ENCODE measurements around the gene DCD.

DCD gene

DNA sequence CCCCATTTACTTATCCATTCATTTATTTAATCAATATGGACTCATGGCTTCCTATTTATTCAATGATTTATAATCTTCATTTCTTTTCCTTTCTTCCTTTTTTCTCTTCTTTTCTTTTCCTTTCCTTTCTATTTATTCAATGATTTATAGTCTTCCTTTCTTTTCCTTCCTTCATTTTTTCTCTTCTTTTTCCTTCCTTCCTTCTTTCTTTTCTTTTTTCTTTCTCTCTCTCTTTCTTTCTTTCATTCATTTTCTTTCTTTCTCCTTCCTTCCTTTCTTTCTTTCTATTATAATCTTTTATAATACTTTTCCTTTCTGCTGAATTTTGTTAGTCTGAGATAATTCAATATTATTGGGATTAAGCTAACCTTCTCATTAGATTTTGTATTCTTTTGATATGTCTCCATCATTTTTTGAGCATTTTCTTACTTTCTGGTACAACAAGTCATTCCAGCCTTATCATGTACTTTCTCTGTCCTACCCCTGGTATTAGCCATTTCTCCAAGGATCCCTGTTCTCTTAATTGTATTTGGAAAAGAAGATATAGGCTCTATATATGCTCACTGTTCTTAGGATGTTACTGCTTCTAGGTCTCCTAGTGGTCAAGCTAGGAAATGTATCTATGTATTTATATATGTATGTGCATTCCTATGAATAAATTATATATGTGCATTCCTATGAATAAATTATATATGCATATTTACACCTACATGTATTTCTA is 25.5 kb downstream of the DCD start:
- Histone ChIP-seq H3K4me2 (ENCODE audit: low read length, poor library complexity, severe bottlenecking) (no peak overlapping the region), H3K27ac (ENCODE audit: low read length, poor library complexity, severe bottlenecking) (no peak overlapping the region), H3K4ac (ENCODE audit: low read depth in 1 of 2, low read length in 2 of 2) (no peak overlapping the region), H2AK5ac (ENCODE audit: low read length, severe bottlenecking) (no peak overlapping the region), H4K8ac (ENCODE audit: low read length) (no peak overlapping the region), H3K14ac (ENCODE audit: low read length in 2 of 2) (no peak overlapping the region), H3K4me1 (ENCODE audit: control insufficient read depth, insufficient read depth, low read depth, low read length) (no peaks in the 10 kb centered on the region), H2BK120ac (ENCODE audit: low read depth, low read length) (no peak overlapping the region), H3K36me3 (ENCODE audit: control insufficient read depth in 1 of 2, insufficient read depth in 2 of 2, low read depth in 1 of 2, low read length in 2 of 2) (no peaks in the 10 kb centered on the region), H3K23ac (ENCODE audit: low read length in 2 of 2) (no peak overlapping the region), H3K79me1 (replicated peaks; ENCODE audit: low read length, poor library complexity, severe bottlenecking) (no peaks in the 10 kb centered on the region), H3K18ac (ENCODE audit: low read depth in 1 of 2, low read length in 2 of 2) (no peak overlapping the region), H3K9ac (ENCODE audit: low read length) (no peak overlapping the region), H2BK5ac (ENCODE audit: low read depth, low read length, poor library complexity, severe bottlenecking) (no peak overlapping the region), H3K9me3 (ENCODE audit: control insufficient read depth, low read length) (peaks cover 4% of the 10 kb centered on the region), H2AFZ (ENCODE audit: low read depth, low read length) (no peak overlapping the region), H3K27me3 (ENCODE audit: control insufficient read depth in 1 of 2, insufficient read depth in 1 of 2, low read length in 2 of 2) (peaks cover 7 to 59% of the 10 kb centered on the region in 2 experiments), H2BK12ac (ENCODE audit: low read length in 2 of 2) (no peak overlapping the region), H2BK15ac (ENCODE audit: low read depth, poor library complexity, severe bottlenecking) (no peak overlapping the region), H3K4me3 (ENCODE audit: insufficient read depth in 1 of 2, low read depth in 1 of 2, low read length in 2 of 2) (no peak overlapping the region), H4K91ac (ENCODE audit: low read length) (no peak overlapping the region)
- no peak for DNase-seq

DNA sequence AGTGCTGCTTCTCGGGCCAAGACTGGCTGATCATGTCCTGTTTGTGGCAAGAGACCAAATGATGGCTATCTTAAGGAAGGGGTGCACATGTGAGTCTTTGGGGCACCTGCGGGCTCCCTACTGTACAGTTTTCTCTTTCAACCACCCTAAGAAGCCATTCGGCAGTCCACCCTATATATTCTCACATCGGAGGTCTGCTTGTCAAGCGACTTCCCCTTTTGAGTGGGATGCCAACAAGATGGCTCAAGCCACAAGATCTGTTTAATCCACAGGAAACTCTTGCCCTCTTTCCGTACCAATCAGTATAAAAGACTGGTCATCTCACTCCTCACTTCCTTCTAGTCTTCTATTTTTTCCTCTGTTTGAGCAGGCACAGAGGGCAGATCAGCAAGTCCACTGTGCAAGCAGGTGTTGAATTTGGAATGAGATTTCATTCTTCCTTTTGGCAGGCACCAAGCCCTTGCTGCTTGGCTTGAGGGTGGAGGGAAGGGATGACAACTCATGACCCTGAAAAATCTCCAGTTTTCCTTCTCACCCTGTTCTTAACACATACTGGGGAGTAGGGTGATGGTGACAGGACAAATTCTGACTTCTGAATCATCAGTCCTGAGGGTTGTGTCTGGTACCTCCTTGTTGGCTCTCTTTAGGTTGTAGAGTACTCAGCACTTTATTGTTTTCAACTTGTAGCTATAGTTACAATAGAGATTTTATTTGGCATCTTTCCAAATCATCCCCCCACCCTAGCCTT is 31.1 kb downstream of the DCD start:
- H2BK12ac ChIP-seq (ENCODE audit: low read length in 2 of 2): no peak overlapping the region
- H3K18ac ChIP-seq (ENCODE audit: low read depth in 1 of 2, low read length in 2 of 2): no peak overlapping the region
- H3K36me3 ChIP-seq (ENCODE audit: control insufficient read depth in 1 of 2, insufficient read depth in 2 of 2, low read depth in 1 of 2, low read length in 2 of 2): no peaks in the 10 kb centered on the region
- H2AFZ ChIP-seq (ENCODE audit: low read depth, low read length): no peak overlapping the region
- DNase-seq: no peak
- H3K4me2 ChIP-seq (ENCODE audit: low read length, poor library complexity, severe bottlenecking): no peak overlapping the region
- H2BK15ac ChIP-seq (ENCODE audit: low read depth, poor library complexity, severe bottlenecking): no peak overlapping the region
- no peaks in the 10 kb centered on the region for H3K9me3 ChIP-seq (ENCODE audit: control insufficient read depth, low read length)
- no peaks in the 10 kb centered on the region for H3K4me1 ChIP-seq (ENCODE audit: control insufficient read depth, insufficient read depth, low read depth, low read length)
- no peak overlapping the region for H3K9ac ChIP-seq (ENCODE audit: low read length)
- 74% methylated on average over 5 of the region's 6 CpGs for WGBS
- H3K23ac ChIP-seq (ENCODE audit: low read length in 2 of 2): no peak overlapping the region
- no peaks in the 10 kb centered on the region for H3K79me1 ChIP-seq (replicated peaks; ENCODE audit: low read length, poor library complexity, severe bottlenecking)
- H2BK5ac ChIP-seq (ENCODE audit: low read depth, low read length, poor library complexity, severe bottlenecking): no peak overlapping the region
- no peak overlapping the region for H2BK120ac ChIP-seq (ENCODE audit: low read depth, low read length)
- H3K14ac ChIP-seq (ENCODE audit: low read length in 2 of 2): no peak overlapping the region
- no peak overlapping the region for H2AK5ac ChIP-seq (ENCODE audit: low read length, severe bottlenecking)
- no peak overlapping the region for H3K27ac ChIP-seq (ENCODE audit: low read length, poor library complexity, severe bottlenecking)
- H3K4me3 ChIP-seq (ENCODE audit: insufficient read depth in 1 of 2, low read depth in 1 of 2, low read length in 2 of 2): no peak overlapping the region
- no peak overlapping the region for H4K8ac ChIP-seq (ENCODE audit: low read length)
- peaks cover 16 to 70% of the 10 kb centered on the region in 2 experiments for H3K27me3 ChIP-seq (ENCODE audit: control insufficient read depth in 1 of 2, insufficient read depth in 1 of 2, low read length in 2 of 2)
- no peak overlapping the region for H4K91ac ChIP-seq (ENCODE audit: low read length)
- H3K4ac ChIP-seq (ENCODE audit: low read depth in 1 of 2, low read length in 2 of 2): no peak overlapping the region

DNA sequence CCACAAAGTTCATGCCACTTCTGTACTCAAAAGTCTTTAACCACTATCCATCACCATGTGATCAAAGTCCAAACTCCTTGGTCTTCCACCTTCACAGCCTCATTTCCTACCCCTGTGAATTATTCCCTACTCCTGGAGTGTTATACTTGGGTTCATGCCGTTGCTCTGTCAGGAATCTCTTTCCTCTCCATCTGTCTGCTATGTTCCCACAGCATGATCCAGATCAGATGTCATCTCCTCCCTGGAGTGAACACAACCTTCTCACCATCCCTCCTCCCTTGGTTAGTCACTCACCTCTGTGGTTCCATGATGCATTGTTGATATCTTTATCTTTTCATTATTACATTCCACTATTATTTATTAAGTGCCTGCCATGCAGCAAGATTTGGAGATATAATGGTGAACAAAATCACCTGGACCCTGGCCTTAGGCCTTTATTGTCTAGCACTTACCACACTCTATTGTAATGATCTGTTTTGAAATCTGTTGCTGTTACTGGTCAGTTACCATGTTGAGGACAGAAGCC is 35.9 kb downstream of the DCD start:
- no peaks in the 10 kb centered on the region for H3K9me3 ChIP-seq (ENCODE audit: control insufficient read depth, low read length)
- no peak overlapping the region for H2BK15ac ChIP-seq (ENCODE audit: low read depth, poor library complexity, severe bottlenecking)
- WGBS: 57% methylated on average over 1 of the region's 1 CpG
- no peak for DNase-seq
- H3K36me3 ChIP-seq (ENCODE audit: control insufficient read depth in 1 of 2, insufficient read depth in 2 of 2, low read depth in 1 of 2, low read length in 2 of 2): no peaks in the 10 kb centered on the region
- H3K9ac ChIP-seq (ENCODE audit: low read length): no peak overlapping the region
- no peak overlapping the region for H3K4ac ChIP-seq (ENCODE audit: low read depth in 1 of 2, low read length in 2 of 2)
- H4K91ac ChIP-seq (ENCODE audit: low read length): no peak overlapping the region
- no peak overlapping the region for H3K4me2 ChIP-seq (ENCODE audit: low read length, poor library complexity, severe bottlenecking)
- H3K27me3 ChIP-seq (ENCODE audit: control insufficient read depth in 1 of 2, insufficient read depth in 1 of 2, low read length in 2 of 2): peaks cover 57 to 95% of the 10 kb centered on the region in 2 experiments
- no peak overlapping the region for H3K23ac ChIP-seq (ENCODE audit: low read length in 2 of 2)
- H3K4me3 ChIP-seq (ENCODE audit: insufficient read depth in 1 of 2, low read depth in 1 of 2, low read length in 2 of 2): no peak overlapping the region
- H3K14ac ChIP-seq (ENCODE audit: low read length in 2 of 2): no peak overlapping the region
- no peak overlapping the region for H2BK5ac ChIP-seq (ENCODE audit: low read depth, low read length, poor library complexity, severe bottlenecking)
- no peak overlapping the region for H2BK12ac ChIP-seq (ENCODE audit: low read length in 2 of 2)
- H4K8ac ChIP-seq (ENCODE audit: low read length): no peak overlapping the region
- H2BK120ac ChIP-seq (ENCODE audit: low read depth, low read length): no peak overlapping the region
- no peaks in the 10 kb centered on the region for H3K79me1 ChIP-seq (replicated peaks; ENCODE audit: low read length, poor library complexity, severe bottlenecking)
- no peak overlapping the region for H3K27ac ChIP-seq (ENCODE audit: low read length, poor library complexity, severe bottlenecking)
- no peak overlapping the region for H2AK5ac ChIP-seq (ENCODE audit: low read length, severe bottlenecking)
- H2AFZ ChIP-seq (ENCODE audit: low read depth, low read length): no peak overlapping the region
- no peaks in the 10 kb centered on the region for H3K4me1 ChIP-seq (ENCODE audit: control insufficient read depth, insufficient read depth, low read depth, low read length)
- no peak overlapping the region for H3K18ac ChIP-seq (ENCODE audit: low read depth in 1 of 2, low read length in 2 of 2)

DNA sequence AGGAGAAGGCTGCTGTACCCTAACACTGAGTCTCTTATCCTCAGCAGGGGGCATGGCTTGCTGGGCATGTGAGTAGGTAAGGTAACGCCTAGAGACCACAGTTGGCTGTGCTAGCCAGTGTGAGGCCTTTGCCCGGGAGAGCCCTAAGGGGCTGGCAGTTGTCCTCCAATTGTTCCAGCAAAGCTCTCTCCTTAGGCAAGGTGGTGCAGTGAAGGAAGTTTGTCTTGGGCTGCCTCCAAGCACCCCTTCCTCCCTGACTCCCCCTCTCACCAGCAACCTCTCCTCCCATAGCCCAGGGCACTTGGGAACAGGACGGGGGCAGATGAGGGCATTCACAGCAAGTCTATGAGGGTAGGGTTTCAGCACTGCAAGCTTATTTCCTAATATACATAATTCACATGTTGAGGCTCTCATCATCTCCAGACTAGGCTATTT is 36.4 kb downstream of the DCD start:
- Histone ChIP-seq H2AK5ac (ENCODE audit: low read length, severe bottlenecking) (no peak overlapping the region), H3K18ac (ENCODE audit: low read depth in 1 of 2, low read length in 2 of 2) (no peak overlapping the region), H2BK12ac (ENCODE audit: low read length in 2 of 2) (no peak overlapping the region), H3K23ac (ENCODE audit: low read length in 2 of 2) (no peak overlapping the region), H4K91ac (ENCODE audit: low read length) (no peak overlapping the region), H3K9ac (ENCODE audit: low read length) (no peak overlapping the region), H2BK15ac (ENCODE audit: low read depth, poor library complexity, severe bottlenecking) (no peak overlapping the region), H3K27ac (ENCODE audit: low read length, poor library complexity, severe bottlenecking) (no peak overlapping the region), H3K4me2 (ENCODE audit: low read length, poor library complexity, severe bottlenecking) (no peak overlapping the region), H2BK5ac (ENCODE audit: low read depth, low read length, poor library complexity, severe bottlenecking) (no peak overlapping the region), H3K9me3 (ENCODE audit: control insufficient read depth, low read length) (no peaks in the 10 kb centered on the region), H3K14ac (ENCODE audit: low read length in 2 of 2) (no peak overlapping the region), H2AFZ (ENCODE audit: low read depth, low read length) (no peak overlapping the region), H3K4me1 (ENCODE audit: control insufficient read depth, insufficient read depth, low read depth, low read length) (no peaks in the 10 kb centered on the region), H3K4ac (ENCODE audit: low read depth in 1 of 2, low read length in 2 of 2) (no peak overlapping the region), H2BK120ac (ENCODE audit: low read depth, low read length) (no peak overlapping the region), H3K36me3 (ENCODE audit: control insufficient read depth in 1 of 2, insufficient read depth in 2 of 2, low read depth in 1 of 2, low read length in 2 of 2) (no peaks in the 10 kb centered on the region), H3K4me3 (ENCODE audit: insufficient read depth in 1 of 2, low read depth in 1 of 2, low read length in 2 of 2) (no peak overlapping the region), H4K8ac (ENCODE audit: low read length) (no peak overlapping the region), H3K27me3 (ENCODE audit: control insufficient read depth in 1 of 2, insufficient read depth in 1 of 2, low read length in 2 of 2) (peaks cover 60 to 95% of the 10 kb centered on the region in 2 experiments), H3K79me1 (replicated peaks; ENCODE audit: low read length, poor library complexity, severe bottlenecking) (no peaks in the 10 kb centered on the region)
- DNase-seq: no peak
- WGBS: 51% methylated on average over 2 of the region's 3 CpGs
